LNCAP (cell line): ENCODE results near the gene BMAL1.

Experiments used
- TF ChIP-seq, protein P1 (sequence below): fragments of 450-650 bp; IDR thresholded peaks from 2 replicates; pipeline ENCODE4 v1.5.1; 2017; ENCODE audit warnings: mild to moderate bottlenecking

The BMAL1 gene

DNA sequence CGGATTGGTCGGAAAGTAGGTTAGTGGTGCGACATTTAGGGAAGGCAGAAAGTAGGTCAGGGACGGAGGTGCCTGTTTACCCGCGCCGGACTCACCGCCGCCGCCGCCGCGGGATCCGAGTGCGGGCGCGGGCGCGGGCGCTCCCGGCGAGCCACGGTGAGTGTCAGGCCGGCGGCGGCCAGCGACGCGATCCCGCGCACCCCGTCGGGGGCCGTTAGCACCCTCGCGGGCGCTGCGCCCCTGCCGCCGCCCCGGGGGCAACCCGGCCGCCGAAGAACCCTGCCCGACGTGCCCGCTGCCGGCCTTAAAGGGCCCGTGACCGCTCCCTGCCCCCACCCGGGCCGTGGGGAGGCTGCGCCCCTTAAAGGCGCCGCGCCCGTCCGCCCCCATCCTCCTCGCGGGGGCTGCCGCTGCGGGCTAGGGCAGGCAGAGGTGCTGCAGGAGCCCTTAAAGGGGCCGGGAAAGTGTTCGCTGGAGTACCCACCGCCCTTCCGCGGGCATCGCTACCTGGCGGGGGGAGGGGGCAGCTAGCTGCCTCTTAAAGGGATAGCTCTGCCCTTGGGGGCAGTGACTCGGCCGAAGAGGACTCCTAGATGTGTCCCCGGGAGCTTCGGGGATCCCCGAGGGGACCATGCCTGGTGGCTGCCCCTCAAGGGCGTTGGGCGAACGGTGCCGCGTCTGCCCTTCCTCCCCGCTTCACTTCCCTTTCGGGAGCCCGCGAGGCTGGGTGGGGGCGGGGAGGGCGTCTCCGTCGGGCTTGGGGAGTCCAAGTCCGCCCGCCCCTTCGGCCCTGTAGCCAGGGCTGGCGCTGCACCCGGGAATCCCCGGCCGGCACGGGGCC lies at the start of gene BMAL1:
Gene BMAL1, plus strand, starts transcription at position 23 of the 841 bp plus-strand sequence. CDS start 76,519 bp downstream, outside the sequence.
- TF ChIP-seq, protein P1, sequence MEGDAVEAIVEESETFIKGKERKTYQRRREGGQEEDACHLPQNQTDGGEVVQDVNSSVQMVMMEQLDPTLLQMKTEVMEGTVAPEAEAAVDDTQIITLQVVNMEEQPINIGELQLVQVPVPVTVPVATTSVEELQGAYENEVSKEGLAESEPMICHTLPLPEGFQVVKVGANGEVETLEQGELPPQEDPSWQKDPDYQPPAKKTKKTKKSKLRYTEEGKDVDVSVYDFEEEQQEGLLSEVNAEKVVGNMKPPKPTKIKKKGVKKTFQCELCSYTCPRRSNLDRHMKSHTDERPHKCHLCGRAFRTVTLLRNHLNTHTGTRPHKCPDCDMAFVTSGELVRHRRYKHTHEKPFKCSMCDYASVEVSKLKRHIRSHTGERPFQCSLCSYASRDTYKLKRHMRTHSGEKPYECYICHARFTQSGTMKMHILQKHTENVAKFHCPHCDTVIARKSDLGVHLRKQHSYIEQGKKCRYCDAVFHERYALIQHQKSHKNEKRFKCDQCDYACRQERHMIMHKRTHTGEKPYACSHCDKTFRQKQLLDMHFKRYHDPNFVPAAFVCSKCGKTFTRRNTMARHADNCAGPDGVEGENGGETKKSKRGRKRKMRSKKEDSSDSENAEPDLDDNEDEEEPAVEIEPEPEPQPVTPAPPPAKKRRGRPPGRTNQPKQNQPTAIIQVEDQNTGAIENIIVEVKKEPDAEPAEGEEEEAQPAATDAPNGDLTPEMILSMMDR = no peak

- TF ChIP-seq, protein P1 = no peak
These were observed 49.0 kb upstream of the BMAL1 start for GRCh38 chr11:13228572-13228971.

DNA sequence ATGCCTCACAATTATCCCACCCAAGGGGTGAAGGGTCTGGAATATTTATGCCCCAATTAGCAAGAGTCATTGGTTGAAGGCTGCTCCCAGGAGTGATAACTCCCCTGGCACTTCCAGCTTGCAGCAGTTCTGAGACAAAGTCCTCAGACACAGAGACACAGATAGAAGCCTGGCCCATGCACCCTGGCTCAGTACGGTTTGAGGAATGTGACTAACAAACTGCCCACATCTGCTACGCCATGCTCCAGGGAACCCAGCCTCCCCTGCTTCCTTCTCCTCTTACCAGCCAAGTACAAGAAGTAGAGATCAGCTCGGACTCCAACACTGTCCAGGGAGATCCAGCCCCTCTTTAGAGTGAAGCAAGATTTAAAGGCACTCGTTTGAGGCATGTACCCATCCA lies 48.5 kb upstream of the BMAL1 start:
- TF ChIP-seq, protein P1 = no peak

DNA sequence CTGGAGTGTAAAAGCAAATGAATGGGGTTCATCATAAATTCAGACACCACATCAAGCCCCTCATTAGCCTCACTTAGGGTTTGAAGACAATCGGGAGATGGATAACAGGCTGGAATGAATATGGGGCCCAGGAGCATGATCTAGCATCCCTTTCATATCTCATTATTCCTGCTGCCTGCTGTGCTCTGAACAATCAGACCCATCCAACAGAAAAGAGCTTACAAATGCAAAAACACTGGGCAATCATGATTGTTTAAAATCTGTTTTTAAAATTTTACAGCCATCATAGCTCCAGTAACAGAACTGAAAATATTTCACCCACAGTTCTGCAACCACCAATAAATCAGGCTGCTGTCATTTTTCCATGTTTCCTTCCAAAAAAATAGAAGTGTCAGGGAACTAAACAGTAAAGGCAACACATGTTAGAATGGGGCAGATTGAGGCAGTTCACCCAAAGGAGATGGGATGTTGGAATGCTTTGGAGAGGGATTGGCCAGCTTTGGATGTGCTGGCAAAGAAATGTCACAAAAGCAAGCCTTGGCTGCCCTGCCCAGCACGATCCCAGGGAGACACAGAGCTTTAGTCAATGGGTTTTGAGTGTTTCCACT lies 47.8 kb upstream of the BMAL1 start:
- TF ChIP-seq, protein P1 = no peak

DNA sequence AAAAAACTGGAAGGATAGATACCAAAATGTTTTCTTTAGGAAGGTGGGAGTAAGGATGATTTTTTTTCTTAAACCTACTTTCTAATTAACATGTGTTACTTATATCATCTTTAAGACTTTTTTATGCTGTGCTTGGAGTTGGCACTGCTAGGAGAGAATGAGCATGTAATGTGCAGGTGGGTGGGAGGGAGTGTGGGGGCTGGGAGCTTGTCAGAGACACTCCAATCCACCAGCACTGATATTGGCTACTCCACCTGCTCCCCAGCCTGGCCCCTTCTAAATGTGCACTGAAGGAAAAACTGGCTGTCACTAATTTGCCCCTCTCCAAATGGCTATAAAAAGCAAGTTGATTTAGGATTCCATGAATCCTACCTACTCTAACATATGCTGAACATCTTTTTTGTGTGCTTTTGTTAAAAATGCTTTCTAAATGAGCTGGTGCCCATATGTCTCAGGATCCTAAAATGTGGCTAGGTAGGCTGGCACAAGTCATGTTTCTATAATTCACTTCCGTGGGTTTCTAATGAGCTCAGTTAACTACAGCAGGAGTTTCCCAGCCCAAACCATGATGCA lies 44.3 kb upstream of the BMAL1 start:
- TF ChIP-seq, protein P1 = no peak

- TF ChIP-seq, protein P1 = no peak
These were observed 41.7 kb upstream of the BMAL1 start for GRCh38 chr11:13235895-13236294.

DNA sequence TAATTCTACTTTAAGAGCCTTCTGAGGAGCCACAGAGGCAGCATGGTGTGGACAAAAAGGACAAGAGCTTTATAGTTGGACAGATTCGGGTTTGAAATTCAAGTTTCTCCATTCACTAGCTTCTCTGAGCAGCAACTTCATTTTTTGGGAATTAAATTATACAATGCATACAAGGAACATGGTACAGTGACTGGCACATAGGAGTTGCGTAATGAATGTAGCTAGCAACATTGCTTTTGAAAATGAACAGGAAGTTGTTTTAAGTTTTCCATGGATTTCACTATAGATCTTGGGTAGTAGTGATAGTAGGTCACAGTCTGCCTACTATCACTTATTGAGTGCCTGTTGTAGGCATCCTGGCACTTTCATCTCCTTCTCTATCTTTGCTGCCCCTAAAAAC lies 41.0 kb upstream of the BMAL1 start:
- TF ChIP-seq, protein P1 = no peak
